HepG2 (cell line): ENCODE results near the gene HNRNPL.

Source experiments
- CENPT ChIP-seq: sonication (generic); formaldehyde crosslinking; IDR thresholded peaks from 2 replicates; pipeline ENCODE4 v1.8.0; 2022; ENCODE audit warnings: low read depth, mild to moderate bottlenecking, moderate library complexity, missing genetic modification reagents
- MBD4 ChIP-seq: IDR thresholded peaks from 2 replicates; pipeline ENCODE4 v1.6.1; 2012; ENCODE audit warnings: low read length, inconsistent platforms, borderline replicate concordance
- SMC3 ChIP-seq: IDR thresholded peaks from 2 replicates; pipeline ENCODE4 v1.6.1; 2011; ENCODE audit warnings: low read length, improper control_type of control experiment
- TCF7L2 ChIP-seq: IDR thresholded peaks from 2 replicates; pipeline ENCODE4 v1.6.1; 2011; ENCODE audit warnings: mild to moderate bottlenecking, low read depth, low read length, moderate library complexity
- ZFYVE20 ChIP-seq: sonication (generic); formaldehyde crosslinking; IDR thresholded peaks from 2 replicates; pipeline ENCODE4 v1.8.0; 2023; ENCODE audit warnings: low read depth, mild to moderate bottlenecking, moderate library complexity, missing genetic modification reagents, borderline replicate concordance
- ZNF839 ChIP-seq: sonication (generic); formaldehyde crosslinking; IDR thresholded peaks from 2 replicates; pipeline ENCODE4 v1.4.0; 2020; ENCODE audit warnings: missing genetic modification reagents, mild to moderate bottlenecking, borderline replicate concordance
- TF ChIP-seq, protein P1 (sequence below): sonication (generic); formaldehyde crosslinking; IDR thresholded peaks from 2 replicates; pipeline ENCODE4 v1.5.0; 2020; ENCODE audit warnings: mild to moderate bottlenecking, missing genetic modification reagents, moderate library complexity
- TF ChIP-seq, protein P2 (sequence below): conservative IDR thresholded peaks from 2 replicates; pipeline ENCODE4 v1.6.1; 2018; ENCODE audit warnings: missing genetic modification reagents
- TF ChIP-seq, protein P3 (sequence below), 2 experiments: IDR thresholded peaks; 2 replicates each; pipeline ENCODE4 v1.6.1; 2011 to 2012; ENCODE audit warnings: low read length in 2 of 2, borderline replicate concordance in 1 of 2, low read depth in 1 of 2, mild to moderate bottlenecking in 1 of 2, moderate library complexity in 1 of 2

- TF ChIP-seq ZNF839 (no peak), CENPT (CRISPR knock-in tag) (no peak), MBD4 (no peak), SMC3 (no peak), TCF7L2 (no peak), ZFYVE20 (CRISPR knock-in tag) (no peak)
- TF ChIP-seq, protein P1, sequence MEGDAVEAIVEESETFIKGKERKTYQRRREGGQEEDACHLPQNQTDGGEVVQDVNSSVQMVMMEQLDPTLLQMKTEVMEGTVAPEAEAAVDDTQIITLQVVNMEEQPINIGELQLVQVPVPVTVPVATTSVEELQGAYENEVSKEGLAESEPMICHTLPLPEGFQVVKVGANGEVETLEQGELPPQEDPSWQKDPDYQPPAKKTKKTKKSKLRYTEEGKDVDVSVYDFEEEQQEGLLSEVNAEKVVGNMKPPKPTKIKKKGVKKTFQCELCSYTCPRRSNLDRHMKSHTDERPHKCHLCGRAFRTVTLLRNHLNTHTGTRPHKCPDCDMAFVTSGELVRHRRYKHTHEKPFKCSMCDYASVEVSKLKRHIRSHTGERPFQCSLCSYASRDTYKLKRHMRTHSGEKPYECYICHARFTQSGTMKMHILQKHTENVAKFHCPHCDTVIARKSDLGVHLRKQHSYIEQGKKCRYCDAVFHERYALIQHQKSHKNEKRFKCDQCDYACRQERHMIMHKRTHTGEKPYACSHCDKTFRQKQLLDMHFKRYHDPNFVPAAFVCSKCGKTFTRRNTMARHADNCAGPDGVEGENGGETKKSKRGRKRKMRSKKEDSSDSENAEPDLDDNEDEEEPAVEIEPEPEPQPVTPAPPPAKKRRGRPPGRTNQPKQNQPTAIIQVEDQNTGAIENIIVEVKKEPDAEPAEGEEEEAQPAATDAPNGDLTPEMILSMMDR (CRISPR knock-in tag) = no peak
- TF ChIP-seq, protein P2, sequence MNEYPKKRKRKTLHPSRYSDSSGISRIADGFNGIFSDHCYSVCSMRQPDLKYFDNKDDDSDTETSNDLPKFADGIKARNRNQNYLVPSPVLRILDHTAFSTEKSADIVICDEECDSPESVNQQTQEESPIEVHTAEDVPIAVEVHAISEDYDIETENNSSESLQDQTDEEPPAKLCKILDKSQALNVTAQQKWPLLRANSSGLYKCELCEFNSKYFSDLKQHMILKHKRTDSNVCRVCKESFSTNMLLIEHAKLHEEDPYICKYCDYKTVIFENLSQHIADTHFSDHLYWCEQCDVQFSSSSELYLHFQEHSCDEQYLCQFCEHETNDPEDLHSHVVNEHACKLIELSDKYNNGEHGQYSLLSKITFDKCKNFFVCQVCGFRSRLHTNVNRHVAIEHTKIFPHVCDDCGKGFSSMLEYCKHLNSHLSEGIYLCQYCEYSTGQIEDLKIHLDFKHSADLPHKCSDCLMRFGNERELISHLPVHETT (CRISPR knock-in tag) = no peak
- TF ChIP-seq, protein P3, sequence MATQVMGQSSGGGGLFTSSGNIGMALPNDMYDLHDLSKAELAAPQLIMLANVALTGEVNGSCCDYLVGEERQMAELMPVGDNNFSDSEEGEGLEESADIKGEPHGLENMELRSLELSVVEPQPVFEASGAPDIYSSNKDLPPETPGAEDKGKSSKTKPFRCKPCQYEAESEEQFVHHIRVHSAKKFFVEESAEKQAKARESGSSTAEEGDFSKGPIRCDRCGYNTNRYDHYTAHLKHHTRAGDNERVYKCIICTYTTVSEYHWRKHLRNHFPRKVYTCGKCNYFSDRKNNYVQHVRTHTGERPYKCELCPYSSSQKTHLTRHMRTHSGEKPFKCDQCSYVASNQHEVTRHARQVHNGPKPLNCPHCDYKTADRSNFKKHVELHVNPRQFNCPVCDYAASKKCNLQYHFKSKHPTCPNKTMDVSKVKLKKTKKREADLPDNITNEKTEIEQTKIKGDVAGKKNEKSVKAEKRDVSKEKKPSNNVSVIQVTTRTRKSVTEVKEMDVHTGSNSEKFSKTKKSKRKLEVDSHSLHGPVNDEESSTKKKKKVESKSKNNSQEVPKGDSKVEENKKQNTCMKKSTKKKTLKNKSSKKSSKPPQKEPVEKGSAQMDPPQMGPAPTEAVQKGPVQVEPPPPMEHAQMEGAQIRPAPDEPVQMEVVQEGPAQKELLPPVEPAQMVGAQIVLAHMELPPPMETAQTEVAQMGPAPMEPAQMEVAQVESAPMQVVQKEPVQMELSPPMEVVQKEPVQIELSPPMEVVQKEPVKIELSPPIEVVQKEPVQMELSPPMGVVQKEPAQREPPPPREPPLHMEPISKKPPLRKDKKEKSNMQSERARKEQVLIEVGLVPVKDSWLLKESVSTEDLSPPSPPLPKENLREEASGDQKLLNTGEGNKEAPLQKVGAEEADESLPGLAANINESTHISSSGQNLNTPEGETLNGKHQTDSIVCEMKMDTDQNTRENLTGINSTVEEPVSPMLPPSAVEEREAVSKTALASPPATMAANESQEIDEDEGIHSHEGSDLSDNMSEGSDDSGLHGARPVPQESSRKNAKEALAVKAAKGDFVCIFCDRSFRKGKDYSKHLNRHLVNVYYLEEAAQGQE (IDR thresholded peaks at IDR 0.05; ENCODE audit: borderline replicate concordance in 1 of 2, low read depth in 1 of 2, low read length in 2 of 2) = no peak
Observed at GRCh38 chr19:38891771-38892170, 42.0 kb upstream of the HNRNPL start.
